ENCODE measurements around the gene PREX1.

GRCh38 chr20:48711044-48711428 is 116.8 kb downstream of the PREX1 start:
- TF ChIP-seq CTCF (IDR thresholded peaks at IDR 0.05) (no peak), POLR2AphosphoS5 (IDR thresholded peaks at IDR 0.05; ENCODE audit: low read depth, low read length) (no peak), REST (IDR thresholded peaks at IDR 0.05; ENCODE audit: insufficient read depth in 1 of 2, low read depth in 2 of 2, low read length in 1 of 2) (no peak), SIN3A (IDR thresholded peaks at IDR 0.05; ENCODE audit: borderline replicate concordance, insufficient read depth, low read depth, low read length) (no peak)

Measured in Panc1 (cell line).